ENCODE measurements around the gene PNMA6A. TPM values are rescaled to one million over a fixed set of nuclear protein-coding genes. Genes with fewer than 3 reads are reported as not detected.

Gene PNMA6A
- total RNA-seq, 6 experiments from 2014 or later, result 0.08 to 0.36 (median 0.09) TPM; not detected in 3

- TF ChIP-seq CTCF (IDR thresholded peaks at IDR 0.05), result no peak
- no peak overlapping the region for H3K27ac Mint-ChIP-seq
- 0 out of 2 replicates have a peak, but pooled peaks cover 5% of the 10 kb centered on the region for H3K36me3 Mint-ChIP-seq (ENCODE audit: low read depth)
- H3K27me3 Mint-ChIP-seq (ENCODE audit: insufficient read depth), result peaks cover 5% of the 10 kb centered on the region
- no peaks in the 10 kb centered on the region for H3K4me1 Mint-ChIP-seq (ENCODE audit: low read depth)
- no peak for DNase-seq
- H3K4me3 Mint-ChIP-seq, result no peak overlapping the region
- peaks cover 6% of the 10 kb centered on the region; the same call in 1 of the 2 replicates for H3K9me3 Mint-ChIP-seq
Measured at GRCh38 chrX:153049093-153049492, 23.2 kb upstream of the PNMA6A start.

- H3K4me1 Mint-ChIP-seq (ENCODE audit: low read depth), result no peaks in the 10 kb centered on the region
- H3K27ac Mint-ChIP-seq, result no peak overlapping the region
- 0 out of 2 replicates have a peak, but pooled peaks cover 5% of the 10 kb centered on the region for H3K36me3 Mint-ChIP-seq (ENCODE audit: low read depth)
- H3K4me3 Mint-ChIP-seq, result no peak overlapping the region
- H3K9me3 Mint-ChIP-seq, result peaks cover 6% of the 10 kb centered on the region; the same call in 1 of the 2 replicates
- peaks cover 13% of the 10 kb centered on the region for H3K27me3 Mint-ChIP-seq (ENCODE audit: insufficient read depth)
- DNase-seq, result no peak
- TF ChIP-seq CTCF (IDR thresholded peaks at IDR 0.05), result peak; percentile 42
Measured at GRCh38 chrX:153052534-153052933, 19.7 kb upstream of the PNMA6A start.

GRCh38 chrX:153055871-153056749 lies 16.1 kb upstream of the PNMA6A start, which contains the start of gene PNMA3:
TSS of gene PNMA3 (plus strand) at chrX:153056470. CDS start at chrX:153057056, 586 bp downstream.
- Mint-ChIP-seq H3K27ac (no peak within 1 kb of the TSS), H3K9me3 (no peaks in the 10 kb centered on the region), H3K36me3 (ENCODE audit: low read depth) (no peaks in the 10 kb centered on the region), H3K4me3 (no peak within 1 kb of the TSS), H3K27me3 (ENCODE audit: insufficient read depth) (peaks cover 14% of the 10 kb centered on the region), H3K4me1 (ENCODE audit: low read depth) (no peaks in the 10 kb centered on the region)
- no peak for TF ChIP-seq CTCF (IDR thresholded peaks at IDR 0.05)
- DNase-seq, result no peak

- H3K4me1 Mint-ChIP-seq (ENCODE audit: low read depth), result no peaks in the 10 kb centered on the region; the same call in 1 of the 2 replicates
- no peak for DNase-seq
- H3K36me3 Mint-ChIP-seq (ENCODE audit: low read depth), result no peaks in the 10 kb centered on the region
- TF ChIP-seq CTCF (IDR thresholded peaks at IDR 0.05), result no peak
- H3K4me3 Mint-ChIP-seq, result no peak overlapping the region
- H3K9me3 Mint-ChIP-seq, result no peaks in the 10 kb centered on the region
- no peak overlapping the region for H3K27ac Mint-ChIP-seq
- peaks cover 12% of the 10 kb centered on the region for H3K27me3 Mint-ChIP-seq (ENCODE audit: insufficient read depth)
Measured at GRCh38 chrX:153057281-153057680, 15.0 kb upstream of the PNMA6A start.

GRCh38 chrX:153059191-153060094 lies 12.8 kb upstream of the PNMA6A start:
- H3K27me3 Mint-ChIP-seq (ENCODE audit: insufficient read depth), result peaks cover 13% of the 10 kb centered on the region
- peaks cover 14% of the 10 kb centered on the region for H3K4me1 Mint-ChIP-seq (ENCODE audit: low read depth)
- H3K9me3 Mint-ChIP-seq, result no peaks in the 10 kb centered on the region
- no peak for DNase-seq
- TF ChIP-seq CTCF (IDR thresholded peaks at IDR 0.05), result no peak
- H3K36me3 Mint-ChIP-seq (ENCODE audit: low read depth), result no peaks in the 10 kb centered on the region
- no peak overlapping the region for H3K4me3 Mint-ChIP-seq
- H3K27ac Mint-ChIP-seq, result no peak overlapping the region

Data from HFFc6 (cell line).